Measurements from ENCODE around the gene COG2. TPM values are rescaled to one million over a fixed set of nuclear protein-coding genes. Genes with fewer than 3 reads are reported as not detected.

The COG2 gene
- total RNA-seq, 6 experiments from 2014 or later = 17.0 to 23.0 (median 20.6) TPM

- Mint-ChIP-seq H3K4me1 (ENCODE audit: low read depth) (no peaks in the 10 kb centered on the region), H3K27ac (no peak overlapping the region), H3K27me3 (ENCODE audit: insufficient read depth) (peaks cover 7% of the 10 kb centered on the region), H3K9me3 (no peaks in the 10 kb centered on the region), H3K36me3 (ENCODE audit: low read depth) (no peaks in the 10 kb centered on the region), H3K4me3 (no peak overlapping the region)
- no peak for TF ChIP-seq CTCF (IDR thresholded peaks at IDR 0.05)
- DNase-seq = no peak
Observed at GRCh38 chr1:230627767-230628166, 14.5 kb upstream of the COG2 start.

- no peak for DNase-seq
- H3K27me3 Mint-ChIP-seq (ENCODE audit: insufficient read depth) = peaks cover 6% of the 10 kb centered on the region; the same call in 1 of the 2 replicates
- no peak overlapping the region for H3K4me3 Mint-ChIP-seq
- no peak for TF ChIP-seq CTCF (IDR thresholded peaks at IDR 0.05)
- no peaks in the 10 kb centered on the region for H3K36me3 Mint-ChIP-seq (ENCODE audit: low read depth)
- no peaks in the 10 kb centered on the region for H3K9me3 Mint-ChIP-seq
- no peaks in the 10 kb centered on the region for H3K4me1 Mint-ChIP-seq (ENCODE audit: low read depth)
- H3K27ac Mint-ChIP-seq = no peak overlapping the region
Observed at GRCh38 chr1:230629511-230629910, 12.8 kb upstream of the COG2 start.

GRCh38 chr1:230631477-230631876 lies 10.8 kb upstream of the COG2 start:
- Mint-ChIP-seq H3K27ac (no peak overlapping the region), H3K27me3 (ENCODE audit: insufficient read depth) (peaks cover 1% of the 10 kb centered on the region; the same call in 1 of the 2 replicates), H3K4me1 (ENCODE audit: low read depth) (no peaks in the 10 kb centered on the region), H3K36me3 (ENCODE audit: low read depth) (no peaks in the 10 kb centered on the region), H3K4me3 (no peak overlapping the region), H3K9me3 (no peaks in the 10 kb centered on the region)
- no peak for DNase-seq
- no peak for TF ChIP-seq CTCF (IDR thresholded peaks at IDR 0.05)

- Mint-ChIP-seq H3K27ac (no peak overlapping the region), H3K36me3 (ENCODE audit: low read depth) (no peaks in the 10 kb centered on the region), H3K4me1 (ENCODE audit: low read depth) (no peaks in the 10 kb centered on the region), H3K4me3 (no peak overlapping the region), H3K9me3 (no peaks in the 10 kb centered on the region), H3K27me3 (ENCODE audit: insufficient read depth) (peaks cover 6% of the 10 kb centered on the region; the same call in 1 of the 2 replicates)
- peak; percentile 29 for DNase-seq
- TF ChIP-seq CTCF (IDR thresholded peaks at IDR 0.05) = peak; percentile 73
Observed at GRCh38 chr1:230632273-230632873, 9.9 kb upstream of the COG2 start.

GRCh38 chr1:230633469-230633868 lies 8.8 kb upstream of the COG2 start:
- TF ChIP-seq CTCF (IDR thresholded peaks at IDR 0.05) = no peak
- no peak overlapping the region for H3K4me3 Mint-ChIP-seq
- no peaks in the 10 kb centered on the region for H3K4me1 Mint-ChIP-seq (ENCODE audit: low read depth)
- peaks cover 11% of the 10 kb centered on the region; the same call in 1 of the 2 replicates for H3K27me3 Mint-ChIP-seq (ENCODE audit: insufficient read depth)
- H3K9me3 Mint-ChIP-seq = no peaks in the 10 kb centered on the region
- no peak overlapping the region for H3K27ac Mint-ChIP-seq
- H3K36me3 Mint-ChIP-seq (ENCODE audit: low read depth) = no peaks in the 10 kb centered on the region
- no peak for DNase-seq

Measured in HFFc6 (cell line).